Chondrocyte (in vitro differentiated cells): ENCODE data around the gene MRPS23. TPM values are rescaled to one million over a fixed set of nuclear protein-coding genes. Genes with fewer than 3 reads are reported as not detected.

Source experiments
- DNase-seq: peaks from one replicate; pipeline ENCODE4 v3.0.0; 2021; ENCODE audit warnings: mixed read lengths, low spot score
- H3K27ac Mint-ChIP-seq: one replicate; pipeline ENCODE4 v1.8.0; 2021; ENCODE audit warnings: mild to moderate bottlenecking, moderate library complexity, mixed read lengths; ENCODE audit not compliant: unreplicated experiment
- H3K27me3 Mint-ChIP-seq: 2 replicates; pipeline ENCODE4 v1.8.0; 2021; ENCODE audit warnings: low read depth, mixed read lengths
- H3K36me3 Mint-ChIP-seq: 2 replicates; pipeline ENCODE4 v1.8.0; 2021; ENCODE audit warnings: low read depth, mixed read lengths
- H3K4me1 Mint-ChIP-seq: 2 replicates; pipeline ENCODE4 v1.8.0; 2021; ENCODE audit warnings: low read depth, mild to moderate bottlenecking, mixed read lengths
- H3K4me3 Mint-ChIP-seq: one replicate; pipeline ENCODE4 v1.8.0; 2021; ENCODE audit warnings: mild to moderate bottlenecking, moderate library complexity, mixed read lengths; ENCODE audit not compliant: unreplicated experiment
- H3K9me3 Mint-ChIP-seq: 2 replicates; pipeline ENCODE4 v1.8.0; 2021; ENCODE audit warnings: low read depth, mixed read lengths
- long read RNA-seq: library from polyadenylated mRNA; stranded (forward); transcript quantifications from one replicate; pipeline ENCODE4 v2.0.0, GENCODE V29; 2021
- total RNA-seq: library from RNA; stranded (reverse); gene quantifications from 3 replicates; pipeline ENCODE4 v1.2.1, GENCODE V29; 2021
- TF ChIP-seq, protein P1 (sequence below): fragments of 200-600 bp; sonication (generic); IDR thresholded peaks from 2 replicates; pipeline ENCODE4 v1.5.0; 2021; ENCODE audit warnings: antibody characterized with exemption, mild to moderate bottlenecking, moderate library complexity

The MRPS23 gene
- 30.3 to 33.3 TPM (median 33.1 TPM) in 3 replicates for total RNA-seq
- long read RNA-seq, full-length matches to known transcripts = 38 of 38 reads
- long read RNA-seq, partial matches to known transcripts = 0 of 38 reads
- long read RNA-seq, other reads (novel, unspliced or antisense) = 0 of 38 reads

DNA sequence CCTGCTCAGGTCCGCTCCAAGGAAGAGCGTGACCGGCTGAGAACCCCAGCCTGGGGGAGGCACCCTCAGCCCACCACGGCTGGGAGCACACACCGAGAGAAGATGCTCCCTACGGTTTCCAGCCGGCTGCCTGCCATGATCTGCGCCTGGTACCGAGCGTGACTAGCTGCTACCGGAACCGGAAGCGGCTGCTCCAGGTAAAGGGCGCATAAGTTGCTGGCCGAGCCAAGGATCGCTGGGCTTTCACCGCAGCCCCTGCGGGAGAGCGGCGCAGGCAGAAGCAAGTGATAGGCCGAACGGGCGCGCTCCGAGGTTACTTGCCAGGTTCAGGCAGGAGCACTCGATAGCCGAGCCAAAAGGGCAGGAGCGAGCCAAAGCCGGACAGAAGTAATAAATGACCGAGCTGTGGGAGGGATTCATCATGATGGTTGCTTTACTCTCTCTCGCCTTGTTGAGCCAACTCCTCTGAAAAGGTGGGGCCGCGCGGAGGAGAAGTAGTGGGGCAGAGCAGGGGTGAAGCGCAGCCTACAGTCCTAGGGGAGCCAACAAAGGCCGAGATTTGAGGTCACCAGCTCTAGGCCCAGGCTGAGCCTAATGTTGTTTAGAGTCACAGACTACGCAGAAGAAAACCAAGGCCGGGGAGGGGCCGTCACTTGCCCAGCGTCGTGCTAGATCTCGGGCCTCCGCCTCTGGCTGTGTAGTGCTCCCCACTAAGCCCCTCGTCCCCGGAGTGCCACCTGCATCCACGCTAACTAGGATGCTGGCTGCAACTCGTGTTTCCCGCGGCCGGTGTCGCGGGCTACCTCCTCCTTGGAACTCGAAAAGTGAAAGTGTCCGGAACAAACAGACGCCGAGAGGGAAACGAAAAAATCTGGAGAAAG, at the start of gene MRPS23:
Gene MRPS23 (minus strand): TSS at position 171 of the 881 bp plus-strand sequence. CDS start 34 bp downstream, at position 137.
- Mint-ChIP-seq H3K27me3 (no peaks in the 10 kb centered on the region), H3K4me1 (peaks cover 36% of the 10 kb centered on the region), H3K36me3 (peaks cover 2% of the 10 kb centered on the region), H3K4me3 (peak within 1 kb of the TSS; percentile 97), H3K27ac (peak within 1 kb of the TSS; percentile 100), H3K9me3 (no peaks in the 10 kb centered on the region)
- DNase-seq = peak; percentile 100
- TF ChIP-seq, protein P1, sequence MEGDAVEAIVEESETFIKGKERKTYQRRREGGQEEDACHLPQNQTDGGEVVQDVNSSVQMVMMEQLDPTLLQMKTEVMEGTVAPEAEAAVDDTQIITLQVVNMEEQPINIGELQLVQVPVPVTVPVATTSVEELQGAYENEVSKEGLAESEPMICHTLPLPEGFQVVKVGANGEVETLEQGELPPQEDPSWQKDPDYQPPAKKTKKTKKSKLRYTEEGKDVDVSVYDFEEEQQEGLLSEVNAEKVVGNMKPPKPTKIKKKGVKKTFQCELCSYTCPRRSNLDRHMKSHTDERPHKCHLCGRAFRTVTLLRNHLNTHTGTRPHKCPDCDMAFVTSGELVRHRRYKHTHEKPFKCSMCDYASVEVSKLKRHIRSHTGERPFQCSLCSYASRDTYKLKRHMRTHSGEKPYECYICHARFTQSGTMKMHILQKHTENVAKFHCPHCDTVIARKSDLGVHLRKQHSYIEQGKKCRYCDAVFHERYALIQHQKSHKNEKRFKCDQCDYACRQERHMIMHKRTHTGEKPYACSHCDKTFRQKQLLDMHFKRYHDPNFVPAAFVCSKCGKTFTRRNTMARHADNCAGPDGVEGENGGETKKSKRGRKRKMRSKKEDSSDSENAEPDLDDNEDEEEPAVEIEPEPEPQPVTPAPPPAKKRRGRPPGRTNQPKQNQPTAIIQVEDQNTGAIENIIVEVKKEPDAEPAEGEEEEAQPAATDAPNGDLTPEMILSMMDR = no peak

DNA sequence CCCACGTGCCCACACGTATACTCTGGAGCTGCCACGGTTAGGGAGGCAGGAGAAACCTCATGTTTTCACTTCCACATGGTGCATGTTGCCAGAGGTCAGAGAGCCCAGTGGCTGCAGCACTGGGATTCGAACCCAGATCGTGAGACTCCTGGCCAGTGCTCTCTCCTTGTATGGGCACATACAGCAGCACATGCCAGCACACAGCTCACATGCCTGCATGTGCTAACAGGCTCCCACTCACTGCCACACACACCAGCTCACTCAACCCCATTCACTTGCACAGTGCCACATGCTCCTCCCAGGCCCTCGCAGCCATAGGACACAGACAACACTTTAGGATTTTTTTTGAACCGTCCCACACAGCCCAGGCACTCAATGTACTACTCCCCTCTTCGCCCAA, 49.5 kb upstream of the MRPS23 start:
- H3K27ac Mint-ChIP-seq = peak overlapping the region; percentile 80
- no peak for DNase-seq
- TF ChIP-seq, protein P1 = no peak
- no peaks in the 10 kb centered on the region for H3K27me3 Mint-ChIP-seq
- no peaks in the 10 kb centered on the region for H3K9me3 Mint-ChIP-seq
- H3K4me3 Mint-ChIP-seq = no peak overlapping the region
- H3K36me3 Mint-ChIP-seq = no peaks in the 10 kb centered on the region
- peaks cover 50% of the 10 kb centered on the region for H3K4me1 Mint-ChIP-seq

DNA sequence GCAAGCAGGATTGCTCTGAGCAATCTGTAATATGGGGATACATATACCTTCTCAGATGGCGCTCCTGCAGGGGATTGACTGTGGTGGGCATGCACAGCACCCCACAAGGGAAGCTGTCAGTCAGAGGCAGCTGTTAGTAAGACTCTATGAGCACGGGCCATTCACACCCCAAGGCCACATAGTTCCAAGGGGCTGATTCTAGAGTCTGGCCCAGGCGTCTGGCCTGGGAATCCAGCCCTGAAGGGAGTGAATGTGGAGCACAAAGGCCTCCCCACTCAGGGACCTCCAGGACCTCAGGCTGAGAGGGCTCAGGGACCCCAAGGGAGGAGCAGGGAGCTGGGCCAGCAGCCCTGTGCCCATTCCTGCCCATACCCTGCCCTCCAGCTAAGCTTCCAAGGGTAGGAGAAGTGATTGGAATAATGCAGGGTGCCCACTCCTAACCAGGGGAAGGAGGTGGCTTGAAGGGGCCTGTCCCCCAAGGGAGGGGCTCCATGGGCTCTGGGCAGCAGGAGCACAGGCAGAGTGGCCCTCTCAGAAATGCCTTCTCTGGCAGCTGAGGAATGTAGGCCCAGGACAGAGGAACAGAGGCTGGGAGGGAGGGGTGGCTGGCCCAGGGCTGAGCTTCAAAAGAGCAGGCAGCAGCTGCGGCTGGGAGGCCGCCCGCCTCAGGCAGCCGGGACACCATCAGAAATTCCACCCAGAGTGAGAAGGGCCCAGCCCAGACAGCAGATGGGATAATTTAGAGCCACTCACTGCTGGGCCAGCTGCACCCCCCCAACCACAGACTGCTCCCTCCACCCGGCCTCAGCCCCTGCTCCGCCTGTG, 48.9 kb upstream of the MRPS23 start:
- H3K9me3 Mint-ChIP-seq = no peaks in the 10 kb centered on the region
- no peaks in the 10 kb centered on the region for H3K36me3 Mint-ChIP-seq
- peaks cover 46% of the 10 kb centered on the region for H3K4me1 Mint-ChIP-seq
- TF ChIP-seq, protein P1 = no peak
- no peak for DNase-seq
- peak overlapping the region; percentile 80 for H3K27ac Mint-ChIP-seq
- no peak overlapping the region for H3K4me3 Mint-ChIP-seq
- no peaks in the 10 kb centered on the region for H3K27me3 Mint-ChIP-seq

DNA sequence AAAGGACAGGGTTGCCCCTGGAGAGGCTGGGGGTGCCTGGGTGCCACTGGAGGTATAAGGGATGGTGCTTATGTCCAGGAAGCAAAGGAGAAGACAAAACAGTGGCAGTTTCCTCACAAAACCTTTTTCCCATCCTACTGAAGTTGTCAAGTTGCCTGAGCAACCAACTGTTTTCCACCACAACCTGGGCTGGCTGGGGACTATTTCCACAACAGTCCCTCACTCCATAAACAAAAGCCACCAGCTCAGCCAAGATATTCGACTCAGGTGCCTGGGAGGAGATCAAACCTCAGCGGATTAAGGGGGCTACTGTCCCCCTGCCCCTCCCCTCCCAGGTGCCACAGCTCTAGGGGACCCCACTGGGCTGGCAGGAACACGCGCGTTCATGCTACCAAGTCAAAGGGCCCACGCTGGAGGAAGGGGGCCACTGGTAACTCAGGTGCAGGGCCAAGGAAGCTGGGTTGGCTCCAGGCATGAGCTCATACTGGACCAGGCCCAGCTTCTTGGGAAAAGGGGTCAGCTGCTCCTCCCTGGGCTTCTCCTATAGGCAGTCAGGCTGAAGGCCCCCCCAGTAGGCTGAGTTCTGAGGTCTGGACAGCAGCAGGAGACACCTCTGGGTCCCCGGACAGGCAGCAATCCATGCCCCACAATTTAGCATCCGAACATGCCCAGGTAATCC, 45.7 kb upstream of the MRPS23 start:
- Mint-ChIP-seq H3K4me3 (no peak overlapping the region), H3K27me3 (no peaks in the 10 kb centered on the region), H3K9me3 (no peaks in the 10 kb centered on the region), H3K27ac (no peak overlapping the region), H3K4me1 (peaks cover 62% of the 10 kb centered on the region), H3K36me3 (no peaks in the 10 kb centered on the region)
- TF ChIP-seq, protein P1 = no peak
- DNase-seq = no peak
